Right lobe of liver (tissue), 4 donors: ENCODE results near the gene DAPK1.

Source experiments
- CTCF ChIP-seq, 4 donors: fragments of 200-600 bp in 3 of 4; fragments of 450-650 bp in 1 of 4; IDR thresholded peaks; one replicate each; pipeline versions ENCODE4 v1.5.1 to v1.8.0; 2016 to 2022; ENCODE audit warnings: antibody characterized with exemption in 4 of 4, mild to moderate bottlenecking in 2 of 4
- POLR2A ChIP-seq: fragments of 450-650 bp; IDR thresholded peaks from one replicate; pipeline ENCODE4 v1.6.1; 2017; ENCODE audit warnings: antibody characterized with exemption, mild to moderate bottlenecking
- donor health status: DM: no; HTN: no; CAD: no.
- donor health status: DM: no; HTN: no; CAD: no.
- donor health status: DM: no; HTN: yes; CAD: no.

GRCh38 chr9:87671478-87671877 lies 173.8 kb downstream of the DAPK1 start:
- TF ChIP-seq POLR2A (no peak), CTCF (IDR thresholded peaks at IDR 0.05) (no peak)
